HEK293 (cell line): ENCODE measurements around the gene PDE4D.
"Not testable (repeated sequence)": the region's sequence is repeated elsewhere in the genome, so short reads cannot be mapped to it uniquely, and the experiment has no call there.

Source experiments
- CTCF ChIA-PET: fragments of 350-600 bp; formaldehyde crosslinking; extraction: SDS; loops from one replicate; lab custom pipeline; 2021; ENCODE audit warnings: antibody characterized with exemption; lab: Yijun Ruan, JAX
- POLR2A ChIA-PET: fragments of 300-600 bp; formaldehyde crosslinking; extraction: SDS; loops from one replicate; lab custom pipeline; 2020; ENCODE audit warnings: antibody characterized with exemption, inconsistent platforms; lab: Yijun Ruan, JAX
- H3K27ac ChIP-seq: fragments of 200-500 bp; sonication (Bioruptor generic); 2 replicates; pipeline ENCODE4 v1.5.1; 2014; ENCODE audit warnings: low read depth, low read length, control low read depth, inconsistent platforms; ENCODE audit errors: extremely low read depth
- H3K36me3 ChIP-seq, 2 experiments: fragments of 200-500 bp in 1 of 2; sonication (Bioruptor generic) in 1 of 2; 1 replicate in 1 of 2; 2 replicates in 1 of 2; pipeline ENCODE4 v1.5.1; 2014 to 2017; ENCODE audit warnings: inconsistent platforms in 2 of 2, low read length in 2 of 2; ENCODE audit not compliant: control insufficient read depth in 2 of 2, insufficient read depth in 1 of 2
- H3K4me1 ChIP-seq: fragments of 200-500 bp; sonication (Bioruptor generic); 2 replicates; pipeline ENCODE4 v1.5.1; 2014; ENCODE audit warnings: mild to moderate bottlenecking, low read length, inconsistent platforms; ENCODE audit not compliant: control insufficient read depth, insufficient read depth
- H3K4me3 ChIP-seq: 2 replicates; pipeline ENCODE4 v1.5.1; 2011; ENCODE audit warnings: low read depth, mild to moderate bottlenecking, control low read depth, low read length, moderate library complexity
- H3K9me3 ChIP-seq: fragments of 200-500 bp; sonication (Bioruptor generic); 2 replicates; pipeline ENCODE4 v1.5.1; 2014; ENCODE audit warnings: low read depth, low read length, inconsistent platforms; ENCODE audit not compliant: control insufficient read depth, insufficient read depth
- EGR2 ChIP-seq: fragments of 450-650 bp; formaldehyde crosslinking; IDR thresholded peaks from 2 replicates; pipeline ENCODE4 v1.5.1; 2016; ENCODE audit warnings: low read depth, missing biosample characterization, missing genetic modification characterization
- HOXD13 ChIP-seq: sonication (generic); formaldehyde crosslinking; IDR thresholded peaks from 2 replicates; pipeline ENCODE4 v1.8.0; 2022; ENCODE audit warnings: missing genetic modification reagents, borderline replicate concordance
- MZF1 ChIP-seq: fragments of 450-650 bp; formaldehyde crosslinking; IDR thresholded peaks from 2 replicates; pipeline ENCODE4 v1.5.1; 2017; ENCODE audit warnings: missing biosample characterization, missing genetic modification characterization, borderline replicate concordance
- SP2 ChIP-seq: fragments of 450-650 bp; formaldehyde crosslinking; IDR thresholded peaks from 2 replicates; pipeline ENCODE4 v1.5.1; 2016; ENCODE audit warnings: missing biosample characterization, missing genetic modification characterization
- ZFP41 ChIP-seq: fragments of 450-650 bp; formaldehyde crosslinking; IDR thresholded peaks from 2 replicates; pipeline ENCODE4 v1.5.1; 2016; ENCODE audit warnings: missing biosample characterization, missing genetic modification characterization, borderline replicate concordance
- ZNF146 ChIP-seq: fragments of 450-650 bp; formaldehyde crosslinking; IDR thresholded peaks from 2 replicates; pipeline ENCODE4 v1.5.1; 2016; ENCODE audit warnings: missing biosample characterization, missing genetic modification characterization
- ZNF16 ChIP-seq: fragments of 450-650 bp; formaldehyde crosslinking; IDR thresholded peaks from 2 replicates; pipeline ENCODE4 v1.5.1; 2016; ENCODE audit warnings: low read depth, missing biosample characterization, missing genetic modification characterization
- ZNF175 ChIP-seq: fragments of 450-650 bp; formaldehyde crosslinking; IDR thresholded peaks from 2 replicates; pipeline ENCODE4 v1.5.1; 2016; ENCODE audit warnings: missing biosample characterization, missing genetic modification characterization
- ZNF214 ChIP-seq: fragments of 450-650 bp; formaldehyde crosslinking; IDR thresholded peaks from 2 replicates; pipeline ENCODE4 v1.5.1; 2017; ENCODE audit warnings: missing biosample characterization, mild to moderate bottlenecking, missing genetic modification characterization, borderline replicate concordance
- ZNF24 ChIP-seq: fragments of 450-650 bp; formaldehyde crosslinking; IDR thresholded peaks from 2 replicates; pipeline ENCODE4 v1.5.1; 2016; ENCODE audit warnings: missing biosample characterization, missing genetic modification characterization
- ZNF266 ChIP-seq: fragments of 450-650 bp; formaldehyde crosslinking; IDR thresholded peaks from 2 replicates; pipeline ENCODE4 v1.5.1; 2016; ENCODE audit warnings: missing biosample characterization, missing genetic modification characterization, low read depth
- ZNF302 ChIP-seq: fragments of 450-650 bp; formaldehyde crosslinking; IDR thresholded peaks from 2 replicates; pipeline ENCODE4 v1.5.1; 2016; ENCODE audit warnings: missing biosample characterization, missing genetic modification characterization, low read depth
- ZNF335 ChIP-seq: fragments of 450-650 bp; formaldehyde crosslinking; conservative IDR thresholded peaks from 2 replicates; pipeline ENCODE4 v1.5.1; 2016; ENCODE audit warnings: missing biosample characterization, missing genetic modification characterization
- ZNF366 ChIP-seq: fragments of 450-650 bp; formaldehyde crosslinking; conservative IDR thresholded peaks from 2 replicates; pipeline ENCODE4 v1.5.1; 2016; ENCODE audit warnings: missing biosample characterization, missing genetic modification characterization
- ZNF433 ChIP-seq: fragments of 450-650 bp; formaldehyde crosslinking; IDR thresholded peaks from 2 replicates; pipeline ENCODE4 v1.5.1; 2016; ENCODE audit warnings: missing biosample characterization, missing genetic modification characterization, low read depth
- ZNF521 ChIP-seq: fragments of 450-650 bp; formaldehyde crosslinking; IDR thresholded peaks from 2 replicates; pipeline ENCODE4 v1.5.1; 2017; ENCODE audit warnings: missing biosample characterization, mild to moderate bottlenecking, missing genetic modification characterization
- ZNF596 ChIP-seq: fragments of 450-650 bp; IDR thresholded peaks from 2 replicates; pipeline ENCODE4 v1.5.0; 2018; ENCODE audit warnings: missing biosample characterization, mild to moderate bottlenecking, missing genetic modification characterization, moderate library complexity
- TF ChIP-seq, protein P1 (sequence below): fragments of 450-650 bp; formaldehyde crosslinking; IDR thresholded peaks from 2 replicates; pipeline ENCODE4 v1.5.1; 2017; ENCODE audit warnings: missing biosample characterization, missing genetic modification characterization
- TF ChIP-seq, protein P2 (sequence below): fragments of 450-650 bp; formaldehyde crosslinking; IDR thresholded peaks from 2 replicates; pipeline ENCODE4 v1.5.1; 2016; ENCODE audit warnings: missing biosample characterization, missing genetic modification characterization
- TF ChIP-seq, protein P3 (sequence below): fragments of 450-650 bp; formaldehyde crosslinking; IDR thresholded peaks from 2 replicates; pipeline ENCODE4 v1.5.1; 2017; ENCODE audit warnings: missing biosample characterization, missing genetic modification characterization
- TF ChIP-seq, protein P4 (sequence below): fragments of 450-650 bp; formaldehyde crosslinking; IDR thresholded peaks from 2 replicates; pipeline ENCODE4 v1.5.1; 2017; ENCODE audit warnings: missing biosample characterization, mild to moderate bottlenecking, missing genetic modification characterization, moderate library complexity

The PDE4D gene

DNA sequence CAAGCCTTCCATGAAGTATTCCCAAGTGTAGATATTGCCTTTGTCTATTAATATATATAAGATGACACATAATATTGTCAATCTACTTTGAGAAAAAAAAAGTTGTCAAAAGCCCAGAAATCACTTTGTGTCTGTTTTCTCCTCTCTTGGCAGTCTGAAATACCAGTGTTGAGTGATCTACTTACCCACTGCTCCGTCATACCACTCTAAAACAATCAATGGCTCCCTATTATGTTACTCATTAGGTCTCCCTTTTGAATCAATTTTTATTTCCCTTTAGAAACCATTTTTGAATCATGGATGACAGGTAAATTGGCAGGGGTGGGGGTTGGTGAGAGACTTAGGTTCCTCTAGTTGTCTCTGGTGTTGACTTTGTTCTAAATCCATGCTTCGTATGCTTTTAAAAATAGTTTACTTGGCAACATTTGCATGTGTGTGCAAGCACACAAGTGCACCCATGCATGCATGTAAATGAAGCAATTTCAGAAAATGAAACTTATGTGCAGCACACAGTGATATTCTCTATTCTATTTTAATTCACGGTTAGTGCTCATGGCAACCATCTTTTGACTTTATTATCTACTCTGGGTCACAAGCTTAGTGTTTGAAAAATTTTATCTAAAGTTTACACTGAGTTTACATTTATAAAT, 931.8 kb downstream of the PDE4D start:
- Histone ChIP-seq H3K4me3 (no peak overlapping the region), H3K36me3 (no peaks in the 10 kb centered on the region), H3K27ac (no peak overlapping the region), H3K9me3 (no peaks in the 10 kb centered on the region), H3K4me1 (no peaks in the 10 kb centered on the region)
- TF ChIP-seq, protein P1, sequence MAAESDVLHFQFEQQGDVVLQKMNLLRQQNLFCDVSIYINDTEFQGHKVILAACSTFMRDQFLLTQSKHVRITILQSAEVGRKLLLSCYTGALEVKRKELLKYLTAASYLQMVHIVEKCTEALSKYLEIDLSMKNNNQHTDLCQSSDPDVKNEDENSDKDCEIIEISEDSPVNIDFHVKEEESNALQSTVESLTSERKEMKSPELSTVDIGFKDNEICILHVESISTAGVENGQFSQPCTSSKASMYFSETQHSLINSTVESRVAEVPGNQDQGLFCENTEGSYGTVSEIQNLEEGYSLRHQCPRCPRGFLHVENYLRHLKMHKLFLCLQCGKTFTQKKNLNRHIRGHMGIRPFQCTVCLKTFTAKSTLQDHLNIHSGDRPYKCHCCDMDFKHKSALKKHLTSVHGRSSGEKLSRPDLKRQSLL: no peak
- TF ChIP-seq ZNF16 (tag by site-specific recombination): peak; percentile 46; the same call in 1 of the 2 replicates
- TF ChIP-seq MZF1: no peak
- POLR2A ChIA-PET: no interaction called here
- CTCF ChIA-PET: interaction anchor here (0.6 kb wide), 1 partner anchor 70 kb away, joined by 4 read pairs; no protein-coding TSS in a partner anchor

DNA sequence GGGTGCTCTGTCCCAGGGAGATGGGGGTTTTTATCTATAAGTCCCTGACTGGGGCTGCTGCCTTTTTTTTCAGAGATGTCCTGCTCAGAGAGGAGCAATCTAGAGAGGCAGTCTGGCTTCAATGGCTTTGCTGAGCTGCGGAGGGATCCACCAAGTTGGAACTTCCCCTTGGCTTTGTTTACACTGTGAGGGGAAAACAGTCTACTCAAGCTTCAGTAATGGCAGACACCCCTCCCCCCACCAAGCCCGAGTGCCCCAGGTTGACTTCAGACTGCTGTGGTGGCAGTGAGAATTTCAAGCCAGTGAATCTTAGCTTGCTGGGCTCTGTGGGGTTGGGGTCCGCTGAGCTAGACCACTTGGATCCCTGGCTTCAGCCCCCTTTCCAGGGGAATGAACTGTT, 934.8 kb downstream of the PDE4D start:
- CTCF ChIA-PET: no interaction called here
- H3K4me1 ChIP-seq: no peaks in the 10 kb centered on the region
- TF ChIP-seq, protein P2, sequence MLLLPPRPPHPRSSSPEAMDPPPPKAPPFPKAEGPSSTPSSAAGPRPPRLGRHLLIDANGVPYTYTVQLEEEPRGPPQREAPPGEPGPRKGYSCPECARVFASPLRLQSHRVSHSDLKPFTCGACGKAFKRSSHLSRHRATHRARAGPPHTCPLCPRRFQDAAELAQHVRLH: no peak
- H3K4me3 ChIP-seq: no peak overlapping the region
- no peaks in the 10 kb centered on the region for H3K36me3 ChIP-seq
- POLR2A ChIA-PET: no interaction called here
- no peak overlapping the region for H3K27ac ChIP-seq
- no peaks in the 10 kb centered on the region for H3K9me3 ChIP-seq

DNA sequence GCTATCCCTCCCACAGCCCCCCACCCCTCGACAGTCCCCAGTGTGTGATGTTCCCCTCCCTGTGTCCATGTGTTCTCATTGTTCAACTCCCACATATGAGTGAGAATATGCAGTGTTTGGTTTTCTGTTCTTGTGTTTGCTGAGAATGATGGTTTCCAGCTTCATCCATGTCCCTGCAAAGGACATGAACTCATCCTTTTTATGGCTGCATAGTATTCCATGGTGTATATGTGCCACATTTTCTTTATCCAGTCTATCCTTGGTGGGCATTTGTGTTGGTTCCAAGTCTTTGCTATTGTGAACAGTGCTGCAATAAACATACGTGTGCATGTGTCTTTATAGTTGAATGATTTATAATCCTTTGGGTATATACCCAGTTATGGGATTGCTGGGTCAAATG, 940.3 kb downstream of the PDE4D start:
- CTCF ChIA-PET, H3K4me1 ChIP-seq, POLR2A ChIA-PET, H3K36me3 ChIP-seq, H3K4me3 ChIP-seq, H3K27ac ChIP-seq, H3K9me3 ChIP-seq: not testable (repeated sequence)
- TF ChIP-seq ZNF146 (tag by site-specific recombination): peak; percentile 94

DNA sequence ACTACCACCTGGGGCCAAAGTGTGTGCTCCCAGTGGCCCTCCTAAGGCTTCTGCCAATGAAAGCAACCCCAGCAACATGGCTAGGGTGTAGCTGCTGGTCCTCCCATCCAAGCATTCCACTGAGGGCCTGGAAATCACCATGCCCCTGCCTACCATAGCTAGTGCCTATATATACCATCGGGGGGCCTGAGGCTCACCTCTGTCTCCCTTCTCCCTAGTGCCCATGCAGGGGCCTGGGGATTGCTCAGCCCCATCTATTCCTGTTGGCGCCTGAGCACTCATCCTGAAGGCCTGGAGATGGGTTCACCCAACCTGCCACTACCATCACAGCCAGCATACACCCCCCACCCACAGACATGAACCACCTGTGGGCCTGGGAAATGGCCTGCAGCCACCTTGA, 943.3 kb downstream of the PDE4D start:
- TF ChIP-seq ZNF175 (no peak), ZNF433 (tag by site-specific recombination) (no peak), ZNF521 (no peak), SP2 (no peak), EGR2 (no peak), HOXD13 (no peak), ZFP41 (tag by site-specific recombination) (no peak), ZNF214 (tag by site-specific recombination) (no peak), ZNF302 (tag by site-specific recombination) (no peak), ZNF146 (tag by site-specific recombination) (no peak), ZNF24 (tag by site-specific recombination) (no peak), ZNF366 (tag by site-specific recombination) (no peak), ZNF16 (tag by site-specific recombination) (no peak), ZNF596 (no peak), ZNF335 (tag by site-specific recombination) (no peak), ZNF266 (tag by site-specific recombination) (no peak)
- TF ChIP-seq, protein P3, sequence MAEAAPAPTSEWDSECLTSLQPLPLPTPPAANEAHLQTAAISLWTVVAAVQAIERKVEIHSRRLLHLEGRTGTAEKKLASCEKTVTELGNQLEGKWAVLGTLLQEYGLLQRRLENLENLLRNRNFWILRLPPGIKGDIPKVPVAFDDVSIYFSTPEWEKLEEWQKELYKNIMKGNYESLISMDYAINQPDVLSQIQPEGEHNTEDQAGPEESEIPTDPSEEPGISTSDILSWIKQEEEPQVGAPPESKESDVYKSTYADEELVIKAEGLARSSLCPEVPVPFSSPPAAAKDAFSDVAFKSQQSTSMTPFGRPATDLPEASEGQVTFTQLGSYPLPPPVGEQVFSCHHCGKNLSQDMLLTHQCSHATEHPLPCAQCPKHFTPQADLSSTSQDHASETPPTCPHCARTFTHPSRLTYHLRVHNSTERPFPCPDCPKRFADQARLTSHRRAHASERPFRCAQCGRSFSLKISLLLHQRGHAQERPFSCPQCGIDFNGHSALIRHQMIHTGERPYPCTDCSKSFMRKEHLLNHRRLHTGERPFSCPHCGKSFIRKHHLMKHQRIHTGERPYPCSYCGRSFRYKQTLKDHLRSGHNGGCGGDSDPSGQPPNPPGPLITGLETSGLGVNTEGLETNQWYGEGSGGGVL (tag by site-specific recombination): no peak
- TF ChIP-seq, protein P1: no peak
- TF ChIP-seq, protein P4, sequence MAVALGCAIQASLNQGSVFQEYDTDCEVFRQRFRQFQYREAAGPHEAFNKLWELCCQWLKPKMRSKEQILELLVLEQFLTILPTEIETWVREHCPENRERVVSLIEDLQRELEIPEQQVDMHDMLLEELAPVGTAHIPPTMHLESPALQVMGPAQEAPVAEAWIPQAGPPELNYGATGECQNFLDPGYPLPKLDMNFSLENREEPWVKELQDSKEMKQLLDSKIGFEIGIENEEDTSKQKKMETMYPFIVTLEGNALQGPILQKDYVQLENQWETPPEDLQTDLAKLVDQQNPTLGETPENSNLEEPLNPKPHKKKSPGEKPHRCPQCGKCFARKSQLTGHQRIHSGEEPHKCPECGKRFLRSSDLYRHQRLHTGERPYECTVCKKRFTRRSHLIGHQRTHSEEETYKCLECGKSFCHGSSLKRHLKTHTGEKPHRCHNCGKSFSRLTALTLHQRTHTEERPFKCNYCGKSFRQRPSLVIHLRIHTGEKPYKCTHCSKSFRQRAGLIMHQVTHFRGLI: no peak
- H3K4me1 ChIP-seq: no peaks in the 10 kb centered on the region
- CTCF ChIA-PET: no interaction called here
- H3K9me3 ChIP-seq: no peaks in the 10 kb centered on the region
- H3K36me3 ChIP-seq: no peaks in the 10 kb centered on the region
- H3K4me3 ChIP-seq: no peak overlapping the region
- no peak overlapping the region for H3K27ac ChIP-seq
- POLR2A ChIA-PET: no interaction called here
